Fibroblast of skin of abdomen (primary cell): ENCODE data around the gene GHRL.
"Not testable (repeated sequence)": the region's sequence is repeated elsewhere in the genome, so short reads cannot be mapped to it uniquely, and the experiment has no call there.

Source experiments
- DNase-seq: peaks from one replicate; pipeline ENCODE4 v3.0.0-alpha.2; 2013

Gene GHRL

DNA sequence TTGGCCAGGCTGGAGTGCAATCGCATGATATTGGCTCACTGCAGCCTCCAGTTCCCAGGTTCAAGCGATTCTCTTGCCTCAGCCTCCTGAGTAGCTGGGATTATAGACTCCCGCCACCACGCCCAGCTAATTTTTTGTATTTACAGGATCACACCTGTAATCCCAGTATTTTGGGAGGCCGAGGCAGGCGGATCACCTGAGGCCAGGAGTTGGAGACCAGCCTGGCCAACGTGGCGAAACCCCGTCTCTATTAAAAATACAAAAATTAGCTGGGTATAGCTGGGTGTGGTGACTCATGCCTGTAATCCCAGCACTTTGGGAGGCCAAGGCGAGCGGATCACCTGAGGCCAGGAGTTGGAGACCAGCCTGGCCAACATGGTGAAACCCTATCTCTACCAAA lies 20.3 kb downstream of the GHRL start:
- not testable (repeated sequence) for DNase-seq

GRCh38 chr3:10269443-10269842 lies 23.3 kb downstream of the GHRL start:
- DNase-seq: no peak

GRCh38 chr3:10268930-10269329 lies 23.8 kb downstream of the GHRL start:
- DNase-seq: no peak

GRCh38 chr3:10268116-10268515 lies 24.6 kb downstream of the GHRL start:
- no peak for DNase-seq

DNA sequence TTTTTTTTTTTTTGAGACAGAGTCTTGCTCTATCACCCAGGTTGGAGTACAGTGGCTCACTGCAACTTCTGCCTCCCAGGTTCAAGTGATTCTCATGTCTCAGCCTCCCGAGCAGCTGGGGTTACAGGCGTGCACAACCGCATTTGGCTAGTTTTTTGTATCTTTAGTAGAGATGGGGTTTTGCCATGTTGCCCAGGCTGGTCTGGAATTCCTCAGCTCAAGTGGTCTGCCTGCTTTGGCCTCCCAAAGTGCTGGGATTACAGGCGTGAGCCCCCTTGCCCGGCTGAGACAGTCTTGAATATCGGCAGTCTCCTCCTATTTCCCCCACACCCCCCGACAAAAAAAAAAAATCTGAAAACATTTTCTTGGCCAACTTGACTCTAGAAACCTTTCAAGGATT lies 25.8 kb downstream of the GHRL start:
- not testable (repeated sequence) for DNase-seq

DNA sequence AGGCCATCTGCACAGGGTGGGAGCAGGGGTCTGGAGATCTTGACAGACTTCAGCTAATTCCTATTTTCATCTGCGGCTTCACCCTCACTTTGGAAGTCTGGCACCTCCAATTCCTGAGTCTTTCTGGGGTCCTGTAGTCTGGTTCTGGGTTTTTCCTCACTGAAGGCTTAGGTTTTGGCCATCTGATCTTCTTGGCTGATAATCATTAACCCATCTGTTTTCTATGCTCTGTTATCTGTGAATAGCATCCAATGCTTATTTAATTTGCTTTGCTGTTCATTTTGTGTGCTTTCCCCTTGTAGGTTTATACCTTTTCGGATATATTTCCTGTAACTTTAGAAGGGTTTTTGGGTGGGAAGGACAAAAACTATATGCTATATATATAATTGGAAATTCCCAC lies 26.9 kb downstream of the GHRL start:
- no peak for DNase-seq

DNA sequence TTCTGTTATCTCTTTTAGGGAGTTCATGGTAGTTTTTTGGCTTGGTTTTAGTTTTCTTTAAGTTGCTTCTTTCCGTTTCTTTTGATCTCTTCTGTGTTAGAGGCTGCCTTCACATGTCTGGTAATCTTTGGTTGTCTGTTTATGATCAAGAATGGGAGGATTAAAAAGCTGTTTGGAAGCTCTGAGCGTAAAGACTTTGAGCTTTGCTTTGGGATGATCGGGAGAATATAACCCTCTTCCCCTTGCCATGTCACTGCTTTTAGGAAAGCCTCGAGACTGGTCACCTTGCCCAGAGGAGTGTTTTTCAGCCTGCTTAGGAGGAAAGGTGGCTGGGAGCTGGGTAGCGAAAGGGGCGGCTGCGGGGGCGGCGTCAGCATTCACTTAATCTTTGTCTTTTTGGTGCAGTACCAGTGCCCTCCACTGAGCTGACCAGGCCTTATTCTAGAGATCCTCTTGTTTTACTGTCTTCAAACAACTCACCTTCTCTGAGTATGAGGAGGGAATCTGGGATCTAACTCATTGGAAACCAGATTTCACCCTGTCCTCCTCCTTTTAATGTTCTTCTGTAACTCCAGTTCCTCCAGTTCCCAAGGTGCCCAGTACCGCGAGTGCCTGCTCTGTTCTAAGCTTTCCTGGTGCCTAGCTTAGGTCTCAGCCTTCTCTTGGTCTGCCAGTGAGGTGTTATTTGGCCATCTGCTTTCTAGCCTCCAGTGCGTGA lies 28.9 kb downstream of the GHRL start:
- peak; percentile 37 for DNase-seq

GRCh38 chr3:10262027-10262426 lies 30.7 kb downstream of the GHRL start:
- no peak for DNase-seq

DNA sequence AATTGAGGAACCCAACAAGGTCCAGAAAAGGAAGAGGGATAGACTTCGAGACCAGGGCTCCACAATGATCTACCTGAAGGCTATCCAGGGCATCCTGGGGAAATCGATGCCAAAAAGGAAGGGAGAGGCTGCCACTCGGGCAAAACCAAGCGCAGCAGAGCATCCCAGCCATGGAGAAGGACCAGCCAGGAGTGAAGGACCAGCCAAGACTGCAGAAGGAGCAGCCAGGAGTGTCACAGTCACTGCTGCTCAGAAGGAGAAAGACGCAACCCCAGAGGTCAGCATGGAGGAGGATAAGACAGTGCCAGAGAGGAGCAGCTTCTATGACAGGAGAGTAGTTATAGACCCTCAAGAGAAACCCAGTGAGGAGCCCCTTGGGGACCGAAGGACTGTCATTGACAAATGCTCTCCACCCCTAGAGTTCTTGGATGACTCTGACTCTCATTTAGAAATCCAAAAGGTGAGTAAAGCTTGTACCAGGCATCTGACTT lies 32.5 kb downstream of the GHRL start:
- no peak for DNase-seq

DNA sequence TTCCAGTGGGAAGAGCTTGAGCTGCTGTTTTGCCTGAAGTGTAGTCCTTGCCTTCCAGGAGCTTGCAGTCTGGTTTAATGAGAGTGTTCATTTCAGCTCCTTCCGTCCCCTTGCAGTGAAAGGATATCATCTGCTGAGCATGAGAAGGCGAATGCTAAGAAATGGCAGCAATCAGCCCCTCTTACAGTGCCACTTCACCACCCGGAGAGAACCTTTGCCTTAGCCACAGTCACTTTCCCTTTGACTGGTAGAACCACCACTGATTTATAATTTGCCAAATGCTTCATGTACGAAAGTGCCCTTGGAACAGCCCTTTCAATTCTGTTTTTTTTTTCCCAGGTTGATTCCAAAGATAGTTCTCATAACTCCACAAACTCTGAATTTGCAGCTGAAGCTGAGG lies 32.9 kb downstream of the GHRL start:
- DNase-seq: no peak

- no peak for DNase-seq
Observed at GRCh38 chr3:10259036-10259435, 33.7 kb downstream of the GHRL start.

DNA sequence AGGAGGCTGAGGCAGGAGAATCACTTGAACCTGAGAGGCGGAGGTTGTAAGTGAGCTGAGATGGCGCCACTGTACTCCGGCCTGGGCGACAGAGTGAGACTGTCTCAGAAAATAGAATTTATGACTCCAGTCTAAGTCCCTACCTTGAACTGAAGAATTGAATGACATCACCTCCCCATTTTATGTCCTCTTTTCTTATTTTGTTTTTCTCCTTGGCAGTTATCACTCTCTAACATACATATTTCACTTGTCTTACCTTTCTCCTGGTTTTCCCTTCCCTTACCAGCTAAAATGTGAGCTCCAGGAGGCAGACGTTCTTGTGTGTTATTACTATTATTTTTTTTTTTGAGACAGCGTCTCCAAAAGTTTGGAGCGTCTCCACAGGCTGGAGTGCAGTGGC lies 36.9 kb downstream of the GHRL start:
- DNase-seq: no peak

GRCh38 chr3:10253731-10254130 lies 39.0 kb downstream of the GHRL start:
- no peak for DNase-seq

DNA sequence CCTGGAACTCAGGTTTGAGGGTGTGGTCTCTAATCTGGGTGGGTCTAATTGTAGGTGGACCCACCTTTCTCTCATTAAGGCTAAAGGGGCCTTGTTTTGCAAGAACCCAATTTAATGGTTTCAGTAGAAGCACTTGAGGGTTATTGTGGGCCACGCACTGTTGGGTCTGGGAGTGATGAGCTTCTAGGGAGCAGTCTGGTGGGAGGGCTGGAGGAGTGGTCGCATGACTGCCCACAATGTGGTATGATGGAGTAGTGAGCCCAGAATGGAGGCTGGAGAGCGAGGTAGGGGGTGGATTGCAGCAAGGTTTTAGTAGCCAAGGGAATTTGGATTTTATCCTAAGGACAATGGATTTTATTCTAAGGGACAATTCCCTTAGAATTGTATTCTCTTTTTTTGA lies 41.7 kb downstream of the GHRL start:
- DNase-seq: no peak

- peak; percentile 13 for DNase-seq
Observed at GRCh38 chr3:10249833-10250232, 42.9 kb downstream of the GHRL start.

DNA sequence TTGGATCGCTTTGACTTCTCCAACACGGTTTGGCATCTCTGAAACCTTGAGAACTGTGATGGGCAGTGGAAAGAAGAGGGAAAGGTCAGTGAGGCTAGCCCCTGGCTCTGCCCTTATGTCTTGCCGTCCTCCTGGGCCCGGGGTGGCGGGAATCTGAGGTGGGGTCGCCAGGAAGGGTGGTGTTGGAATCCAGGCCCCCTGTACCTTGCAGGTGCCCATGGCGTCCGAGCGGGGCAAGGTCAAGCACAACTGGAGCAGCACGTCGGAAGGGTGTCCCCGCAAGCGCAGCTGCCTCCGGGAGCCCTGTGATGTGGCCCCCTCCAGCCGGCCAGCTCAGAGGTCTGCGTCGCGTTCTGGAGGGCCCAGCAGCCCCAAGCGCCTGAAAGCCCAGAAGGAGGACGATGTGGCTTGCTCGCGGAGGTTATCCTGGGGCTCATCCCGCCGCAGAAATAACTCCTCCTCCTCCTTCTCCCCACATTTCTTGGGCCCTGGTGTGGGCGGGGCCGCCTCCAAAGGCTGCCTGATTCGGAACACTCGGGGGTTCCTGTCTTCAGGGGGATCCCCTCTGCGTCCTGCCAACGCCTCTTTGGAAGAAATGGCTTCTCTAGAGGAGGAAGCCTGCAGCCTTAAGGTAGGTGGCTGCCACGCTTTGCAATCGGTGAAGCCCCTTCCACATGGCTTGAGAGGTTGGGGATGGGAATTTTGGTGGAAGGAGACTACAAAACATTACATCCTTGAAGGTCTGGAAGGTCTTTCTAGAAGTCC lies 43.6 kb downstream of the GHRL start:
- DNase-seq: no peak

- peak; percentile 97 for DNase-seq
Observed at GRCh38 chr3:10248184-10248983, 44.4 kb downstream of the GHRL start, which contains the start of gene TATDN2. TSS of gene TATDN2 (plus strand) at chr3:10248459. CDS start at chr3:10249201, 742 bp downstream.

DNA sequence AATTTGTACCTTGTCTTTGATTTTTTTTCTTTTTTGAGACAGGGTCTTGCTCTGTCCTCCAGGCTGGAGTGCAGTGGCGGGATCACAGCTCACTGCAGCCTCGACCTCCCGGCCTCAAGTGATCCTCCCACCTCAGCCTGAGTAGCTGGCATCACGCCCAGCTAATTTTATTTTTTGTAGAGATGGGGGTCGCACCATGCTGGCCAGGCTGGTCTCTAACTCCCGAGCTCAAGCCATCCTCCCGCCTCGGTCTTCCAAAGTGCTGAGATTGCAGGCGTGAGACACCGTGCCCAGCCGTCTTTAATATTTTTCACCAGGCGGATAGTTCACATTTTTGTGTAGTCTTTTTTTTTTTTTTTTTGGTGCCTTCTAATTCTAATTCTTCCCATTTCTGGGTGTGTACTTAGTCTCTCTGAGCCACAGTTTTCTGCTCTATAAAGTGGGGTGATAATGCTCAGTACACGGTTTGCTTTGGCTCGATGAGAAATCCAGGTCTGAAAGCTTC lies 45.0 kb downstream of the GHRL start:
- no peak for DNase-seq

GRCh38 chr3:10245081-10245712 lies 47.5 kb downstream of the GHRL start:
- DNase-seq: no peak

DNA sequence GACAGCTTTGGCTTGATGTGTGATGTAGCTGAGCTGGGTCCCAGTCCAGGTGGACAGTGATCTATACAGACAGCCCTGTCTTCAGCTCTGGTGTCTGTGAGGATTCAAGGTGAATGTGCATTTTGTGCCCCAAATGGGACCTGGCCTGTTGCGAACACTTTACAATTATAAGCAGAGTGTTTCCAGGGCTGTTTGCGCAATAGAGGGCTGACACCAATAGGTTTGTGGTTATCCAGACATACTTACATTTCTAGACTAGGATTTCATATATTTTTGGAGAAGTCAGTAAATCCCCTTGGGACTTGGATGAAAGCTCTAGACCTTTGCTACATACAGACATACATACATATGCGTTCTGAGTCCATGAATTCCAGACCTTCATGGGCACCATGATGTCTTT lies 48.7 kb downstream of the GHRL start:
- peak; percentile 67 for DNase-seq

- DNase-seq: peak; percentile 88
Observed at GRCh38 chr3:10242182-10243065, 50.3 kb downstream of the GHRL start.
